Fibroblast of pulmonary artery (primary cell): Measurements from ENCODE around the gene ITGAV.
A peak's percentile ranks its signal among the peaks of the same experiment; 100 is the strongest.

Experiments
- DNase-seq: peaks from one replicate; pipeline ENCODE4 v3.0.0-alpha.2; 2010; ENCODE audit warnings: low read depth
- H3K4me3 ChIP-seq: replicated peaks from 2 replicates; pipeline ENCODE4 v1.5.1; 2011; ENCODE audit warnings: low read depth, mild to moderate bottlenecking, control low read depth, low read length, moderate library complexity
- TF ChIP-seq, protein P1 (sequence below): IDR thresholded peaks from 2 replicates; pipeline ENCODE4 v1.5.1; 2011; ENCODE audit warnings: mild to moderate bottlenecking, control low read depth, low read length, inconsistent platforms; ENCODE audit errors: missing control alignments

ITGAV gene

DNA sequence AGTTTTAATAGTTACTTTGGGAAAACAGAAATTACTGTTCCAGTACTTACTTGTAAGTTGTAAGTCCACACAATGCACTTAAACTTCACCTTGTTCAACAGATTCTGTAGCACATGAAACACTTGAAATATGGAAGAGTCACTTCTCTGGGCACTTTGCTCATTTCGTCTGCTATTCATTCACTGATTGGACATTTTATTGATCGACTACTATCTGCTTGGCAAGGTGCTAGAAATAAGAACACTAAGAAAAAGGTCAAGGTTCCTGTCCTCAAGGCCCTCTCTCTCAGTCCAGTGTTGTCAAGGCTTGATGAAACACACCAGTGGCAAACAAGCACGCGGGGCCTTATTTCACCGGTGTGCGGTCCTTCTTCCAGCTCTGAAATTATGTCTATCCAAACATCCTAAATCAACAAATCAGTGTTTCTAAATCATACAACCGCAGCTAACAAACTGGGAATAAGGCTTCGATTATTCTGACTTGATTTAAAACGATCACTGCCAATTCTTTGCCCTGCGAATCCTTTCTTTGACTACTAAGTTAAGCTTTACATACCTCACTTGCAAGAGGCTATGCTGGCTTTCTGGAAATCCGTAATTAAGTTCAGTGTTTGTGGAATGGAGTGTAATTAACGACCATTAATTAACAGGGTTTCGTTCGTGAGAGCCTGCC, 780 bp upstream of the ITGAV start:
- H3K4me3 ChIP-seq, result peak overlapping the region; percentile 74
- TF ChIP-seq, protein P1, sequence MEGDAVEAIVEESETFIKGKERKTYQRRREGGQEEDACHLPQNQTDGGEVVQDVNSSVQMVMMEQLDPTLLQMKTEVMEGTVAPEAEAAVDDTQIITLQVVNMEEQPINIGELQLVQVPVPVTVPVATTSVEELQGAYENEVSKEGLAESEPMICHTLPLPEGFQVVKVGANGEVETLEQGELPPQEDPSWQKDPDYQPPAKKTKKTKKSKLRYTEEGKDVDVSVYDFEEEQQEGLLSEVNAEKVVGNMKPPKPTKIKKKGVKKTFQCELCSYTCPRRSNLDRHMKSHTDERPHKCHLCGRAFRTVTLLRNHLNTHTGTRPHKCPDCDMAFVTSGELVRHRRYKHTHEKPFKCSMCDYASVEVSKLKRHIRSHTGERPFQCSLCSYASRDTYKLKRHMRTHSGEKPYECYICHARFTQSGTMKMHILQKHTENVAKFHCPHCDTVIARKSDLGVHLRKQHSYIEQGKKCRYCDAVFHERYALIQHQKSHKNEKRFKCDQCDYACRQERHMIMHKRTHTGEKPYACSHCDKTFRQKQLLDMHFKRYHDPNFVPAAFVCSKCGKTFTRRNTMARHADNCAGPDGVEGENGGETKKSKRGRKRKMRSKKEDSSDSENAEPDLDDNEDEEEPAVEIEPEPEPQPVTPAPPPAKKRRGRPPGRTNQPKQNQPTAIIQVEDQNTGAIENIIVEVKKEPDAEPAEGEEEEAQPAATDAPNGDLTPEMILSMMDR, result no peak
- no peak for DNase-seq

DNA sequence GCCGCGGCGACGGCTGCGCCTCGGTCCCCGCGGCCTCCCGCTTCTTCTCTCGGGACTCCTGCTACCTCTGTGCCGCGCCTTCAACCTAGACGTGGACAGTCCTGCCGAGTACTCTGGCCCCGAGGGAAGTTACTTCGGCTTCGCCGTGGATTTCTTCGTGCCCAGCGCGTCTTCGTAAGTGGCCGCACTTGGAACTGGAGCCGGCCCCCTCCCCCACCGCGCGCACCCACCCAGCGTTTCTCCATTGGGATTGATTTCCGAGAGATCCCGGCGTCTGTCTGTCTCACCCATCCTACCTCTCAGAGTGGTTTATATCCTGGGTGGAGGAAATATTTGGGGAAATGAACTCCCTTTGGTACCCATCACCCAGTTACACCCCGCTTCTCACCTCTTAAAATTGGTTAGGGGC, 498 bp downstream of the ITGAV start:
- TF ChIP-seq, protein P1, result no peak
- peak overlapping the region; percentile 74 for H3K4me3 ChIP-seq
- peak; percentile 49 for DNase-seq

GRCh38 chr2:186590759-186591505, 1.1 kb downstream of the ITGAV start:
- H3K4me3 ChIP-seq, result peak overlapping the region; percentile 74
- DNase-seq, result peak; percentile 87
- TF ChIP-seq, protein P1, result no peak

- TF ChIP-seq, protein P1, result no peak
- no peak for DNase-seq
- peak overlapping the region; percentile 74 for H3K4me3 ChIP-seq
These were observed 1.6 kb downstream of the ITGAV start for GRCh38 chr2:186591506-186591890.

DNA sequence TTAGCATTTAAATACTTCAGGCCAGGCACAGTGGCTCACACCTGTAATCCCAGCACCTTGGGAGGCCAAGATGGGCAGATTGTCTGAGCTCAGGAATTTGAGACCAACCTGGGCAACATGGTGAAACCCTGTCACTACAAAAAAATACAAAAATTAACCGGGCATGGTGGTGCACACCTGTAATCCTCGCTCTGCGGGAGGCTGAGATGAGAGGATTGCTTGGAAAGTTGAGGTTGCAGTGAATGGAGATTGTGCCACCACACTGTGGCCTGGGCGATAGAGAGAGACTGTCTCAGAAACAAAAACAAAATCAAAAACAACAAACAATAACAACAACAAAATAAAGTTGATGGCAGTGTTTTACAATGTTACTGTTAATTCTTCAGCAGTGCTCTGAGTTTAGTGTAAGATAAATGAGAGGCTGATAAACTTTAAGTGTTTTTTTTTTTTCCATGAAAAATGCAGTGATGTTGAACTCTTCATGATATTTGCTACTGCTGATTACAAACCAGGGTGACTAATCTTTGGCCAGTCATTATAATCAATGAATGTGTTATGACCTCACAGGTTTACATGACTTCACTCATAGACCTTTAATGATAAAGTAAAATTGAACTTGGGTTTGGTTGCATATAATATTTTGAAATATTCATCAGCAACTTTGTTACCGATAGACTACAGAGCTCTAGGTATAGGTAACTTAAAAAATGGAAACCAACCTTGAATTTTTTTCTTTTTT, 2.5 kb downstream of the ITGAV start:
- TF ChIP-seq, protein P1, result no peak
- H3K4me3 ChIP-seq, result peak overlapping the region; percentile 74
- no peak for DNase-seq

- no peak overlapping the region for H3K4me3 ChIP-seq
- DNase-seq, result no peak
- TF ChIP-seq, protein P1, result no peak
These were observed 3.7 kb downstream of the ITGAV start for GRCh38 chr2:186593523-186593922.
